CD4-positive, alpha-beta T cell treated with Interleukin-15 for 1 hour (primary cell): ENCODE measurements around the gene KSR1.

Experiments used
- DNase-seq: peaks from one replicate; pipeline ENCODE4 v3.0.0-alpha.2; 2020

Gene KSR1

DNA sequence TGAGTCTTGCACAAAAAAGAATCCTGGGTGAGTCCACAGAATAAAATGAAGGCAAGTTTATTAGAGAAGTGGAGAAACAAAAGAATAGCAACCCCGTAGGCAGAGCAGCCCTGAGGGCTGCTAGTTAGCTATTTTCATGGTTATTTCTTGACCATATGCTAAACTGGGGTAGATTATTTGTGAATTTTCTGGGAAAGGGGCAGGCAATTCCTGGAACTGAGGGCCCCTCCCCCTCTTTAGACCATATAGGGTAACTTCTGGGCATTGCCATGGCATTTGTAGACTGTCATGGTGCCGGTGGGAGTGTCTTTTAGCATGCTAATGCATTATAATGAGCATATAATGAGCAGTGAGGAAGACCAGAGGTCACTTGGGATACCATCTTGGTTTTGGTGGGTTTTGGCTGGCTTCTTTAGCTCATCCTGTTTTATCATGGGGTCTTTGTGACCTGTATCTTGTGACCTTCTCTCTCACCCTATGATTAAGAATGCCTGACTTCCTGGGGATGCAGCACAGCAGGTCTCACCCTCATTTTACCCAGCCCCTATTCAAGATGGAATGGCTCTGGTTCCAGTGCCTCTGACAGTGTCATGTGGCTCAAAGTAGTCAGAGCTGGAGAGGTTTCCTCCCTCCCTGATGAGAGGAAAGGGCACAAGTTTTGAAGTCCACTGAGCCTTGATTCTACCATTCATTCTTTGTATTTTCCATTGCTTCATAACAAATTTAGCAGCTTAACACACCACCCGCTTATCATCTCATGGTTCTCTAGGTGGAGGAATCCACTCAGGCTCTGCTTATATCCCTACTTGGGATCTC lies 119.1 kb downstream of the KSR1 start:
- DNase-seq: no peak

DNA sequence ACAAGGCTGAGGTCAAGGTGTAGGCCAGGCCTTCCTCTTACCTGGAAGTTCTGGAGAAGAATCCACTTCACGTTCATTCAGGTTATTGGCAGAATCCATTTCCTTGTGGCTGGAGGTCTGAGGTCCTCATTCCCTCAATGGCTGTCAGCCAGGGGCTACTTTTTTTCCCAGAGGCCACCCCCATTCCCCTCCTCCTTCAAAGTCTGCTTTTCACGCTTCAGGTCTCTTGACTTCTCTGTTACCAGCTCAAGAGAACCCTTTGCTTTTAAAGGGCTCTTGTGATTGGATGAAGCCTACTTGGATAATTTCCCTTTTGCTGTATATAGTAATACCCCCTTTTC lies 119.6 kb downstream of the KSR1 start:
- no peak for DNase-seq

DNA sequence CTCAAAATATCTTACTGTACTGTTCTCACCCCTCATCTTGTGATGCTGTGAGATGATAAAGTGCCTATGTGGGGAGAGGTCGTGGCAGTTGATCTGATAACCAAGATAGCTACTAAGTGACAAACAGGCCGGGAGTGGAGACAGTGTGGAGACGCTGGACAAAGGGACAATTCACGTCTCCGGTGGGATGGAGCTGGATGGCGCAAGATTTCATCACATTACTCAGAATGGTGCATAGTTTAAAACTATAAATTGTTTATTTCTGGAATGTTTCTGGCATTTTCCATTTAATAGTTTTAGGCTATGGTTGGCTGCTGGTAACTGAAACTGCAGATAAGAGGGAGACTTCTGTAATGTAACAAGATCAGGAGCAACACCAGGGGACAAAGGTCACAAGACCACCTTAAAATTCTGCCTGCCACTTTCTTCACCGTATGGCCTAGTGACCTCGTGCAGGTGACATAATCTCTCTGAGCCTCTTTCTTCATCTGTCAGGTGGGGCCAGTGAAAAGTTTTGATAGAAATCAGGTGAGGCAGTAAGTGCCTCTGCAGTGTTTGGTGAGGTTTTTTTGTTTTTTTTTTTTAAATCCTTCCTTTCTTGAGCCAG lies 120.3 kb downstream of the KSR1 start:
- DNase-seq: no peak

DNA sequence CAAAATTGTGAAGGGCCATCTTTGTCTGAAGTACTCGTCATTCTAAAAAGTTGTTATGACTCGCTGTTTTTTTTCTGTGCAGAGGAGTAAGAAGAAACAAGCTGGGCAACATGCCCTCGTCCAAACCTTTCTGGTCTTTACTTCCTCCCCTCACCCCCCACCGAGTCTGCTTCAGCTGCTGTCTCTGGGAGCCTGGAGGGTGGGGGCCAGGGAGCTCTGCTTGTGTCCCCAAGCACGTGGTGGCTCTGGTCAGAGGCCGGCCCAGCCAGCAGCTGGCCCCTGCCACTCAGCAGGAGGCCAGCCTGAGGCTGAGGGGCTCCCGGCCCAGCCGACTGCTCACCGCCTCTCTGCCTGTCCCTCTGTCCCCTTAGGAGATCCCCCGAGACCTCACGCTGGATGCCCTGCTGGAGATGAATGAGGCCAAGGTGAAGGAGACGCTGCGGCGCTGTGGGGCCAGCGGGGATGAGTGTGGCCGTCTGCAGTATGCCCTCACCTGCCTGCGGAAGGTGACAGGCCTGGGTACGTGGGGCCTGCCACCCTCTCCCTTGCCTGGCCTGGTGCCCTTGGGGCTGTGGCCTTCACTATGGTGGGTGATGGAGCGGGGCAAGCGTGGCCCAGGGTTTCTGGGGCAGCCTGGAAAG lies 121.0 kb downstream of the KSR1 start:
- no peak for DNase-seq

DNA sequence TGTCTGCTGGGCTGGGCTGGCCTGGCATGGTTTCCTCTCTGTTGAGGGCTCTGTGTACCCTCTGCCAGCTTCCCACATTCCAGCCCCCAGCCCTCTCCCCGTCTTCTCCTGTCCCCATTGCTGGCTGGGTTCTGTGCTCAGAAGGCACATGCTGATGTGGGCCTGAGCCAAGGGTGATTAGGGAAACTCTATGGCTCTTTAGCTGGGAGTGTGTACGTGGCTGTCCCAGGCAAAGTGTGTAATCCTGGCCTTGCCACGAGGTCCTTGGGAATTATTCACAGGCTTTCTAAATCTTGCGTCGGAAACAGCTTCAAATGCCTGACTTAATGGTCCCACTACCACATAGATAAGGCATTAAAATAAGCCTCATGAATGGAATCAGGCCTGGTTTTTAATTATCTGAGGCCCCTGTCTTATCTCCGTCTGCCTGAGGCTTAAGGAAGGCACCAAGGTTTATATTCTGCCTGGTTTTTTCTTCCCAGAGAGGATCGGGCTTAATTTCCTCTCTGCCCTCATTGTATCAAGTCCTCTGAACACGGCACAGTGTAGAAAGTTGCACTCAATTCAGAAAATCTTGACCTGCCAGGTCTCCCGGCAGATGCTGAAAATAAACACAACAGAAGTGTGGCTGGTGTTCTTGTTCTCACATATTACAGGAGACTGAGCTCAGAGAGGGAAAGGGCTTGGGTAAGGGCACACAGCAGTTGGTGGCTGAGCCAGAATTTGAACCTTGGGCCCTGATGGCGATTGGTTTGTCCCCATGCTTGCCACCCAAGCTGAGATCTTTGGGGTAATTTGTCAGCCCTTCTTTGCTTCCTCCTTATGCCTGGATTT lies 121.9 kb downstream of the KSR1 start:
- no peak for DNase-seq

DNA sequence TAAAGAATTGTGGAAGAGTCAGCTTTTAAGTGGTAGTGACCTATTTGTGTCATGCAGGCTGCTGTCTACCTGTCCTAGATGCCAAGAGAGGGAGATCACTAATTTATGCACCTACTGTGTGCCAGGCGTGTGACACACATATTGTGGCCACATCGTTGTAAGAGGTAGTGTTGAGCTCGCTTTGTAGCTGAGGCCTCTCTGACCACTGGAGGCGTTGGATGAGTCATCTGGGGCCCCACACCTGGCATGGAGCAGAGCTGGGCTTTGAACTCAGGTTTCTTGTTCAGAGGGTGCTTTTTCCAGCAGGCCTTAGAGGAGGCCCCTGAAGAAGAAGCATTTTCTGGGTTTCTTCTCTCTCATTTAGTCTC lies 122.5 kb downstream of the KSR1 start:
- no peak for DNase-seq

DNA sequence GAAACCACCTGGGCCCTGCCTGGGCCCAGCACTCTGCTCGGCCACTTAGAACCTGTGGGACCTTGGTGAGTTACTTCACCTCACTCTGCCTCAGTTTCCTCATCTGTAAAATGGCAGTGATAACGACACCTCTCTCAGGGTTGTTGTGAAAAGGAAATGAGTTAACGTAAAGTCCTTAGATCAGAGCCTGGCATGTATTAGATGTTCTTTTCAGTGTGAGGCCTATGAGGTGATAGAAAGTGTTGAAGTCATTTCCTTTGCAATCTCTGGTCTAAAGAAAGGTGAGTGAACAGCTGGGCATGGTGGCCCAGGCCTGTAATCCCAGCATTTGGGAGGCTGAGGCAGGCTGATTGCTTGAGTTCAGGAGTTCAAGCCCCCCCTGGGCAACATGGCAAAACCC lies 123.1 kb downstream of the KSR1 start:
- no peak for DNase-seq

DNA sequence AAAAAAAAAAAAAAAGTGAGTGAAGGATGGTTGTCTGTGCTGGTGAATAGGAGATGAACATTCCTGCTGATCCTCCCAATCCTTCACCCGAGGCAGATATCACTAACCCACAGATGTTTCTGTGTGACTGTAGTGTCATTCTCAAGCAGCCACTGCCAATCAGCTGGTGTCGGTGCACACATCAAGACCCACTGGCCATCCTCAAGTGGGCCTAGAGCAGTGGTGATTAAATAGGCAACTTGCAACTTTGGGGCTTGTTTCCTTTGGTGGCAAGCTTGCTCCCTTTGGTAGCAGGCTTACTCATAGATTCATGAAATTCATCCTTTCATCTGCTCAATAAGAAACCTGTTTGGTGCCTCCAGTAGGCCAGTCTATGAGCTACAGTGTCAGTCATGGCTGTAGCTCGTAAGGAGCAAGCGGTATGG lies 123.7 kb downstream of the KSR1 start:
- no peak for DNase-seq

DNA sequence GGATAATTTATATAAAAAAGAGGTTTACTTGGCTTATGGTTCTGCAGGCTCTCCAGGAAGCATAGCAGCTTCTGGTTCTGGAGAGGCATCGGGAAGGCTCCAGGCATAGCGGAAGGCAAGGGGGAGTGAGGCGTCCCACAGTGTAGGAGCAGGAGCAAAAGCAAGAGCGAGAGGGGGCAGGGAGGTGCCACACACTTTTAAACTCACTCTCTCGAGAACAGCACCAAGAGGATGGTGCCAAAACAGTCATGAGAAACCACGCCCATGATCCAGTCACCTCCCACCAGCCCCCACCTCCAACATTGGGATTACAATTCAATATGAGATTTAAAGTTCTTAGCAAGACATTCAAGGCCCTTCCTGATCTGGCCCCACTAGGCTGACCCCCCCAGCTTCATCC lies 124.8 kb downstream of the KSR1 start:
- no peak for DNase-seq

DNA sequence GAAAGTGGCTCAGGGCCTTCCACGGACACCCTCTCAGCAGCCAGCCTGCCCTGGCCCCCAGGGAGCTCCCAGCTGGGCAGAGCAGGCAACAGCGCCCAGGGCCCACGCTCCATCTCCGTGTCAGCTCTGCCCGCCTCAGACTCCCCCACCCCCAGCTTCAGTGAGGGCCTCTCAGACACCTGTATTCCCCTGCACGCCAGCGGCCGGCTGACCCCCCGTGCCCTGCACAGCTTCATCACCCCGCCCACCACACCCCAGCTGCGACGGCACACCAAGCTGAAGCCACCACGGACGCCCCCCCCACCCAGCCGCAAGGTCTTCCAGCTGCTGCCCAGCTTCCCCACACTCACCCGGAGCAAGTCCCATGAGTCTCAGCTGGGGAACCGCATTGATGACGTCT lies 126.4 kb downstream of the KSR1 start:
- DNase-seq: no peak

DNA sequence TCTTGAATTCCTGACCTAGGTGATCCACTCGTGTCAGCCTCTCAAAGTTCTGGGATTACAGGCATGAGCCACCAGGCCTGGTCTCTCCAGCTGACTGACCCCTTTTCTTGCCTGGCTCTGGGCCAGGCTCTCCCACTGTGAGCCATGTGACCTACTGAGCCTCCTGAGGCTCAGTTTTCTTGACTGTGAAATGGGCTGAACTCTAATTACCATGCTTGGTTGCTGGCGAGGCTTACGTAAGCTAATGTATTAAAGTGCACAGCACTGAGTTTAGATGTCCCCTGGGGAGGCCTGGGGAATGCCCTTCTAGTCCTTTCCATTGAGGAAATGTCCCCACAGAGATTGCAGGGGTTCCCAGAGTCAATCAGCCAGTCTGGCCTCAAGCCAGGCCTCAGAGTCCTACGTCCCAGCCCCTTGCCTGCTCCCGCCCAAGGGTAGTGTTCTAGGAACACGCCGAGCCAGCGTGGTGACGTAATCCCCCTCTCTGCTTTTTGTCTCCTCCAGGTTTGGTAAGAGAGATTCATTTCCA lies 129.0 kb downstream of the KSR1 start:
- no peak for DNase-seq

DNA sequence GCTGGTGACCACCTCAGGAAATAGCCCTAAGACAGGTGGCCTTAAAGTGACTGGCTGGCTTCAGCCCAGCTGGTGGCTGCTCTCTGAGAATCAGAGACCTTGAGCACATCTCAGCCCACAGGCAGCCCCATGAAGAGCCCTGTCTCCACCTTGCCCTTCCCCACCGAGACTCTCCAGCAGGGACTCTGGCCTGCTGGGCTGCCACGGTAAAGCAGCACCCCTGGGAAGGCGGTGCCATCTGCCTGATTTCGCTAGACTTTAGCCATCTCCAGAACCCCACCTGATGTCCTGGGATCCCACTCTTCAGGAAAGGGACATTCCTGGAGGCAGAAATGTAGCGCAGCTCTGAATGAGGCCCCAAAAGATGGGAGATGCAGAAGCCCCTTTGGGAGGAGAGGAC lies 129.5 kb downstream of the KSR1 start:
- DNase-seq: no peak

DNA sequence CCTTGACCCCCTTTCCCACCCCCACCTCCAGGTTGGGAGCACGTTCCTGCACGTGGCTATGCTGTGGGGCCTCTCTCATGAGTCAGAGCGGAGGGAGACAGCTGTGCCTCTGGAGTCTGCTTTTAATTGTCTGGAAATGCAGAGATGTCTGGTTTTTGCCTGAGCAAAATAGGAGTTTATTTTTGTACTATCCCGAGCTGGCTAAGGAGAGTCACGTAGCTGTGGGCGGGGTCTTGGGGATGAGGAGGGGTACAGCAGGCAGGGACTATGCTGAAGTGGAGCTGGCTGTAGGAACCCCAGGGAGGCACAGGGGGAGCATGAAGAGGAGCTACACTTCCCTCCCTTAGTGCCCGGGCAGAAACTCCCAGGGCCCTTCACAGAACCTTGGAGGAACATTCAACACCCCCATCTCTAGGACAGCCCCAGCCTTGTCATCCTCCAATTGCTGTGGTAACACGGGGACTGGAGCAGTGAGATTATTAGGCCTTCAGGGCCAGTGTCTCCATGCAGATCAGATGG lies 130.0 kb downstream of the KSR1 start:
- DNase-seq: no peak

DNA sequence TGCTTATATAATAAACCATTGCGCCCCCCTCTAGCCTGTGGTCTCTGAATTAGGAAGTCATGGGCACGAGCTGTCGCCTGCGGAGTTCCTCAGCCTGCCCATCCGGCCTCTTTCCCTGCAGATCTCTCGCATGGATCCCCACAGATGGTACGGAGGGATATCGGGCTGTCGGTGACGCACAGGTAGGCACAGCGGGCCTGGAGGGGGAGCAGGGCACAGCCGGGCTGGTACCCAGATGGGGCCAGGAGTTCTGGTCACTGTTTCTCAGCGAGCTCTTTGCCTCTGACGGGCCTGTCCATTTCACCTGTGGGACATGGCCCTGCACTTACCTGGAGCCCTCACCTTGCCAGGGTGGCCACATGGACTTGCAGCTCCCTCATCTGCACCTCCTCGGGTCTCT lies 132.1 kb downstream of the KSR1 start:
- no peak for DNase-seq

DNA sequence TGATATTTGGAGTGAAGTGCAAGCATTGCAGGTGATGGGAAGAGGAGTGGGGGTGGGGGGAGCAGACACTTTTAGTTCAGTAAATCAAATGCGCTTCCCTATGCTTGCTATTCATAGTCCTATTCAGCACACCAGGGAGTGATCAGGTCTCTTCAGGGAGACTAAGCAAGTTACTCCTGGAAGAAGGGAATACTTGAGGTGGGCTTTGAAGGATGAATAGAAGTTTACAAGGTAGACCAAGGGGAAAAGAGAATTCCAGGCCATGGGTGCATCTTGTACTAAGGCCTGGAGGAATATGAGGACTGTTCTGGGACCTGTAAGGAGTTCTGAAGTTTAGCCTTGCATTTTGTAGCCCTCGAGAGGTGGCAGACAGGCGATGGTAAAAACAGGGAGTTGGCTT lies 134.6 kb downstream of the KSR1 start:
- no peak for DNase-seq

DNA sequence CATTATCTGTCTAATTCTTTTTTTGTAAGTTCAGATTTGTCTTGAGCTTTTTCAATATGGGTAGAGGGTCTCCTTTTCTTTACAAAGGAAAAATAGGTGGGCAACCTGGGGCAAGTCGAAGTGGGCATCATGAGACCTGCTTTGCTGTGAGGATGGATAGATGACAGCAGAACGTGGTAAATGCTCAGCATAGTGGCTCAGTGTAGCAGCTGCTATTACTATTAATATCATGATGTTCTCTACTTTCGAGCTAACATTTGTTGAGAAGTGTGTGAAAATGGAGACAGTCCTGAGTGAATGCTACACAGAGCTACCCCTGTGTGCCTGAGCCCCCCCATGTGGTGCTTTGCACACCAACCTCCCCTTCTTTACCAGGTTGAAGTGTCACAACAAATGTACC lies 135.7 kb downstream of the KSR1 start:
- no peak for DNase-seq

DNA sequence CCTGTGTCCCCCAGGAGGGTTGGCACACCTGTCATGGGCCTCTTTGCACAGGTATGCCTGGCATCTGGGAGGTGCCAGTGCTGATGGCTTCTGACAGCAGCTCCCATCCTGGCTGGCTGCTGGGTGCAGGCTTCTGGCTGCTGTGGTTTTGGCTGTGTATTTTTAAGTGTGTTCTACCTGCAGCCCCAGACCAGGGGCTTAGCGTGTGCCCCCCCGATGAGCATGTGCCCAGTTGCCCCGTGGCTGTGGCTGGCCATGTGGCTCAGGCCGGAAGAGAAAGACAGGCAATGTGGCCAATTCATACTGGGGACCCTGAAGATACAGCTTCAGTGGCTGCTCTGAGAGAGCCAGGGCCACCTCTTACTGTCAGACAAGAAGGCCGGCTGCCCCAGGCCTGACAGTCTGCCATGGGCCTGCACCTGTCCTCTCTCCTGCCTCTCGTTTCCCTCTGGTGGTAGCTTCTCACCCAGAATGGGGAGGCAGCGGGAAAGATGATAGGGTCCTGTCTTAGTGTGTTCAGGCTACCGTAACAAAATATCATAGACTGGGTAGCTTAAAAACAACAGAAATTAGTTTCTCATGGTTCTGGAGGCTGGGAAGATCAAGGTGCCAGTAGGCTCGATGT lies 137.1 kb downstream of the KSR1 start:
- DNase-seq: no peak

DNA sequence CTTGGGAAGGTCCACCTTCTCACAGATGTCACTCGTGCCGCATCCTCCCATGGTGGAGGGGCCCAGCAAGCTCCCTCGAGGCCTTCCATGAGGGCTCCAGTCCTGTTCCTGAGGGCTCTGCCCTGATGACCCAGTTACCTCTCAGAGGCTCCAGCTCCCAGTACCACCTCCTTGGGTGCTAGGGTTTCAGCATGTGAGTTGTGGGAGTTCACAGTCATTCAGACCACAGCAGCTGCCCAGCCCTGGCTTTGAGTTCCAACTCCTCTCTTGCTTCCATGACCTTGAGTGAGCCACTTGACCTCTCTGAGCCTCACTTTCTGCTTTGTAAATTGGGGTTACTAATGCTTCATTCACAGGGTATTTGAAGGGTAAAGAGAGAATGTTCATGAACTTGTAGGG lies 137.6 kb downstream of the KSR1 start:
- no peak for DNase-seq

DNA sequence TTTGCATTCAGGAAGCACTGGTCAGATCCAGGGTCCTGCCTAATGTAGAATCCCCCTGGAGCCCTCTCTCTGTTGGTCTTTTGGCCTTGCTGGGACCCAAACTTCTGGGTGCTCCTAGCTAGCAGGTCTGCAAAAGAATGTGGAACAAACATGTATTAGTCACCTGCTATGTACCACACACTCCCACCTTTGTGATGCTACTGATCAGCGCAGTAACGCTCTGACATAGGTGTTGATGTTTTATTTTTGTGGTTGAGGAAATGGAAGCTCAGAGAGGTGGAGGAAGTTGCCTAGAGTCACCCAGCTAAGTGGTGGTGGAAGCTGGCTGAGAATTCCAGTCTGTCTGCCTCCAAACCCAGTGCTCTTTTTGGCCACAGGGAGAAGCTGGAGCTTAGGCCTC lies 139.0 kb downstream of the KSR1 start:
- DNase-seq: no peak

DNA sequence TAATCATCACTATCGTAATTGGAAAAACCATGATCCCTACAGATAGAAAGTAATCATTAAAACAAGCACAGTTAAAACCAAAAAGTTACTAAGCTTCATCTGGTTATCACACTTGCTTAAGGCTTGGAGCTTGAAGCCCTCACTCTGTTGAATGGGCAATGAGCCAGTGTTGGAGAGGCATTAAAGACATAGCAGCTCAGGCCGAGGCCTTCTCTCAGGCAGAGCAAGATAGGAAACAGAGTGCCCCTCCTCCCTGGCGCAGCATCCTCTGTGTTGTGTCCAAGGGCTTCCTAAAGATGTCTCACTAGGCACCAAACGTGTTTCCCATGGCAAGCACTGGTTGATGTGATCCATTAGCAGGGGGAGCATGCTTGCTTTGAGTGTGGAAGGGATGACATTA lies 139.8 kb downstream of the KSR1 start:
- DNase-seq: no peak

DNA sequence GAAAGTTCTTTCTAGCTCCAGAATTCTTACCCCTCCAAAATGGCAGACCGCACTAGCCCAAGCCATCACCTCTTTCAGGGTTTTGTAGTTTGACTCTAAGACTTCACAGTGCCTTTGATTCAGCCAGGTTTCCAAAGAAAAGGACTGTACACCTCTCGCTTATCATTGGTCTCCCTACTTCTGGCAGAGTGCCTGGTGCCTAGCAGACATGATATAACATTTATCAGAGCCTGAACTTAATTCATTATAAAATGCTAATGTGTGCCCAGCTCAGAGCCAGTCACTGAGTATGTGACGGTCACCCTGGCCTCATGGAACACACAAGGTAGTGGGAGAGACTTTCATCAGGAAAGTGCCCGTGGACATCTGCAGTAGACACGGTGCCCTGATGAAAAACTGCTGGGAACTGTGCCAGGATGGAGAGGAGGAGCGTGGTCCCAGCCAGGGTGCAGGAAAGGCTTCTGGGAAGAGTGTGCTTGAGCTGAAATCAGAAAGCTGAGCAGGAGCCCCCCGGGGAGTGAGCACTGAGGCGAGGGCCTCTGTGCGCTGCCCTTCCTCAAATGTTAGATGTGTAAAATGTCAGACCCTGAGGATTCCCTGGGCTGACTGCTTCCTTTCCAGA lies 140.4 kb downstream of the KSR1 start:
- no peak for DNase-seq

DNA sequence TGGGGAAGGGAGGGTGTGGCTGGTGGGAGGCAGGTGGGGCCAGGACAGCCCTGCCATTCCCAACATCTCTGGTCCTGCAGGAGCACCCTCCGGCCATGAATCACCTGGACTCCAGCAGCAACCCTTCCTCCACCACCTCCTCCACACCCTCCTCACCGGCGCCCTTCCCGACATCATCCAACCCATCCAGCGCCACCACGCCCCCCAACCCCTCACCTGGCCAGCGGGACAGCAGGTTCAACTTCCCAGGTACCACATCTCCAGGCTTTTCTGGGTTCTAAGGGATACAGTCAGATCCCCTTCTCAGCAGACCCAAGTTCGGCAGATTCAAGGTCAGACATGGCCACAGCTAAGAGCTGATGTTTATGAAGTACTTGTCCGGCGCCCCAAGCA lies 140.9 kb downstream of the KSR1 start:
- no peak for DNase-seq
